ENCODE data around the gene SMCO3.
A peak's percentile ranks its signal among the peaks of the same experiment; 100 is the strongest.

Gene SMCO3

GRCh38 chr12:14774074-14774905 lies 39.7 kb downstream of the SMCO3 start:
- WGBS (ENCODE audit: extremely low coverage, insufficient coverage, insufficient read length), result no CpG with 5 or more reads among the region's 67 CpGs

GRCh38 chr12:14773685-14774073 lies 40.3 kb downstream of the SMCO3 start:
- Histone ChIP-seq H3K23ac (ENCODE audit: low read length) (no peak overlapping the region), H3K4me2 (ENCODE audit: low read length) (peak overlapping the region; percentile 65), H4K12ac (ENCODE audit: low read depth, low read length) (no peak overlapping the region), H4K8ac (ENCODE audit: low read depth, low read length) (peak overlapping the region; percentile 51), H2BK5ac (ENCODE audit: low read depth, low read length, poor library complexity) (peak overlapping the region; percentile 22), H3K36me3 (ENCODE audit: control insufficient read depth in 1 of 2, insufficient read depth in 2 of 2, low read length in 2 of 2) (no peaks in the 10 kb centered on the region), H3K9me3 (ENCODE audit: insufficient read depth, low read depth, low read length) (peaks cover 3% of the 10 kb centered on the region), H3K4ac (ENCODE audit: low read depth, low read length) (peak overlapping the region; percentile 30), H2AK5ac (ENCODE audit: low read length) (peak overlapping the region; percentile 59), H3K4me3 (ENCODE audit: low read depth, low read length) (peak overlapping the region; percentile 45), H3K9ac (ENCODE audit: low read length) (peak overlapping the region; percentile 1), H2BK12ac (ENCODE audit: low read length) (peak overlapping the region; percentile 74), H3K18ac (ENCODE audit: low read length) (peak overlapping the region; percentile 62), H4K91ac (ENCODE audit: low read depth, low read length) (peak overlapping the region; percentile 45), H3K4me1 (ENCODE audit: control insufficient read depth in 1 of 2, insufficient read depth in 2 of 2, low read length in 2 of 2) (peaks cover 2 to 8% of the 10 kb centered on the region in 2 experiments), H3K79me2 (ENCODE audit: control insufficient read depth, insufficient read depth, low read length, poor library complexity) (peaks cover 23% of the 10 kb centered on the region), H3K27me3 (ENCODE audit: insufficient read depth, low read length) (no peaks in the 10 kb centered on the region), H3K27ac (ENCODE audit: low read depth, low read length) (peak overlapping the region; percentile 40), H3K79me1 (ENCODE audit: low read length) (peaks cover 34% of the 10 kb centered on the region), H2AFZ (ENCODE audit: insufficient read depth, low read length, poor library complexity) (peak overlapping the region; percentile 35), H2BK120ac (ENCODE audit: insufficient read depth, low read length, poor library complexity) (peak overlapping the region; percentile 47), H3K14ac (ENCODE audit: low read length) (peak overlapping the region; percentile 22)
- DNase-seq, result no peak
- WGBS (ENCODE audit: extremely low coverage, insufficient coverage, insufficient read length), result no CpG with 5 or more reads among the region's 16 CpGs

More at GRCh38 chr12:14774074-14774905, 39.7 kb downstream of the SMCO3 start:
- peak overlapping the region; percentile 38 for H2AK5ac ChIP-seq (ENCODE audit: low read length)
- peak overlapping the region; percentile 12 for H2BK12ac ChIP-seq (ENCODE audit: low read length)
- no peaks in the 10 kb centered on the region for H3K36me3 ChIP-seq (ENCODE audit: control insufficient read depth in 1 of 2, insufficient read depth in 2 of 2, low read length in 2 of 2)
- peak overlapping the region; percentile 67 for H4K12ac ChIP-seq (ENCODE audit: low read depth, low read length)
- no peaks in the 10 kb centered on the region for H3K27me3 ChIP-seq (ENCODE audit: insufficient read depth, low read length)
- H3K23ac ChIP-seq (ENCODE audit: low read length), result no peak overlapping the region
- peak overlapping the region; percentile 28 for H2BK120ac ChIP-seq (ENCODE audit: insufficient read depth, low read length, poor library complexity)
- DNase-seq, result peak; percentile 95 to 97
- H2BK5ac ChIP-seq (ENCODE audit: low read depth, low read length, poor library complexity), result peak overlapping the region; percentile 37
- H3K18ac ChIP-seq (ENCODE audit: low read length), result peak overlapping the region; percentile 24
- H3K4me1 ChIP-seq (ENCODE audit: control insufficient read depth in 1 of 2, insufficient read depth in 2 of 2, low read length in 2 of 2), result peaks cover 2 to 8% of the 10 kb centered on the region in 2 experiments
- peak overlapping the region; percentile 61 for H2AFZ ChIP-seq (ENCODE audit: insufficient read depth, low read length, poor library complexity)
- peak overlapping the region; percentile 80 for H3K14ac ChIP-seq (ENCODE audit: low read length)
- H3K79me1 ChIP-seq (ENCODE audit: low read length), result peaks cover 34% of the 10 kb centered on the region
- peak overlapping the region; percentile 89 for H3K4me3 ChIP-seq (ENCODE audit: low read depth, low read length)
- H4K8ac ChIP-seq (ENCODE audit: low read depth, low read length), result peak overlapping the region; percentile 73
- H3K9ac ChIP-seq (ENCODE audit: low read length), result peak overlapping the region; percentile 85
- peak overlapping the region; percentile 65 for H3K4me2 ChIP-seq (ENCODE audit: low read length)
- peaks cover 22% of the 10 kb centered on the region for H3K79me2 ChIP-seq (ENCODE audit: control insufficient read depth, insufficient read depth, low read length, poor library complexity)
- peak overlapping the region; percentile 30 for H4K91ac ChIP-seq (ENCODE audit: low read depth, low read length)
- H3K27ac ChIP-seq (ENCODE audit: low read depth, low read length), result peak overlapping the region; percentile 78
- peaks cover 3% of the 10 kb centered on the region for H3K9me3 ChIP-seq (ENCODE audit: insufficient read depth, low read depth, low read length)
- H3K4ac ChIP-seq (ENCODE audit: low read depth, low read length), result peak overlapping the region; percentile 80

- Histone ChIP-seq H3K36me3 (ENCODE audit: control insufficient read depth in 1 of 2, insufficient read depth in 2 of 2, low read length in 2 of 2) (no peaks in the 10 kb centered on the region), H3K27ac (ENCODE audit: low read depth, low read length) (no peak overlapping the region), H2AFZ (ENCODE audit: insufficient read depth, low read length, poor library complexity) (no peak overlapping the region), H3K14ac (ENCODE audit: low read length) (no peak overlapping the region), H3K27me3 (ENCODE audit: insufficient read depth, low read length) (no peaks in the 10 kb centered on the region), H3K79me1 (ENCODE audit: low read length) (peaks cover 32% of the 10 kb centered on the region), H2BK5ac (ENCODE audit: low read depth, low read length, poor library complexity) (no peak overlapping the region), H3K18ac (ENCODE audit: low read length) (no peak overlapping the region), H3K4ac (ENCODE audit: low read depth, low read length) (no peak overlapping the region), H4K12ac (ENCODE audit: low read depth, low read length) (no peak overlapping the region), H3K23ac (ENCODE audit: low read length) (no peak overlapping the region), H3K9ac (ENCODE audit: low read length) (no peak overlapping the region), H2BK12ac (ENCODE audit: low read length) (no peak overlapping the region), H3K4me1 (ENCODE audit: control insufficient read depth in 1 of 2, insufficient read depth in 2 of 2, low read length in 2 of 2) (peaks cover 0 to 6% of the 10 kb centered on the region in 2 experiments), H2BK120ac (ENCODE audit: insufficient read depth, low read length, poor library complexity) (no peak overlapping the region), H3K4me3 (ENCODE audit: low read depth, low read length) (no peak overlapping the region), H3K4me2 (ENCODE audit: low read length) (no peak overlapping the region), H4K8ac (ENCODE audit: low read depth, low read length) (no peak overlapping the region), H3K9me3 (ENCODE audit: insufficient read depth, low read depth, low read length) (peaks cover 3% of the 10 kb centered on the region), H3K79me2 (ENCODE audit: control insufficient read depth, insufficient read depth, low read length, poor library complexity) (peaks cover 23% of the 10 kb centered on the region), H2AK5ac (ENCODE audit: low read length) (no peak overlapping the region), H4K91ac (ENCODE audit: low read depth, low read length) (no peak overlapping the region)
- WGBS (ENCODE audit: extremely low coverage, insufficient coverage, insufficient read length), result no CpG with 5 or more reads among the region's 5 CpGs
- DNase-seq, result no peak
Measured at GRCh38 chr12:14772946-14773345, 41.0 kb downstream of the SMCO3 start.

GRCh38 chr12:14771651-14772137 lies 42.3 kb downstream of the SMCO3 start:
- Histone ChIP-seq H4K8ac (ENCODE audit: low read depth, low read length) (no peak overlapping the region), H4K91ac (ENCODE audit: low read depth, low read length) (no peak overlapping the region), H2BK120ac (ENCODE audit: insufficient read depth, low read length, poor library complexity) (no peak overlapping the region), H3K4me3 (ENCODE audit: low read depth, low read length) (no peak overlapping the region), H2BK5ac (ENCODE audit: low read depth, low read length, poor library complexity) (no peak overlapping the region), H3K18ac (ENCODE audit: low read length) (no peak overlapping the region), H4K12ac (ENCODE audit: low read depth, low read length) (no peak overlapping the region), H3K27ac (ENCODE audit: low read depth, low read length) (peak overlapping the region; percentile 38), H2BK12ac (ENCODE audit: low read length) (no peak overlapping the region), H3K4me1 (ENCODE audit: control insufficient read depth in 1 of 2, insufficient read depth in 2 of 2, low read length in 2 of 2) (peaks cover 0 to 5% of the 10 kb centered on the region in 2 experiments), H3K23ac (ENCODE audit: low read length) (no peak overlapping the region), H3K79me1 (ENCODE audit: low read length) (peaks cover 32% of the 10 kb centered on the region), H2AK5ac (ENCODE audit: low read length) (no peak overlapping the region), H3K27me3 (ENCODE audit: insufficient read depth, low read length) (no peaks in the 10 kb centered on the region), H3K79me2 (ENCODE audit: control insufficient read depth, insufficient read depth, low read length, poor library complexity) (peaks cover 23% of the 10 kb centered on the region), H3K4me2 (ENCODE audit: low read length) (peak overlapping the region; percentile 51), H3K36me3 (ENCODE audit: control insufficient read depth in 1 of 2, insufficient read depth in 2 of 2, low read length in 2 of 2) (no peaks in the 10 kb centered on the region), H3K9me3 (ENCODE audit: insufficient read depth, low read depth, low read length) (peaks cover 3% of the 10 kb centered on the region), H2AFZ (ENCODE audit: insufficient read depth, low read length, poor library complexity) (no peak overlapping the region), H3K4ac (ENCODE audit: low read depth, low read length) (no peak overlapping the region), H3K9ac (ENCODE audit: low read length) (no peak overlapping the region), H3K14ac (ENCODE audit: low read length) (no peak overlapping the region)
- no CpG with 5 or more reads among the region's 6 CpGs for WGBS (ENCODE audit: extremely low coverage, insufficient coverage, insufficient read length)
- peak in 1 of 2 donors; percentile 50 for DNase-seq
